H1 (cell line): ENCODE data around the gene ARHGAP42. TPM values are rescaled to one million over a fixed set of nuclear protein-coding genes. Genes with fewer than 3 reads are reported as not detected.

Source experiments
- CTCF ChIA-PET: fragments of 300-600 bp; sonication (Branson Sonifier 250); formaldehyde crosslinking; loops from one replicate; lab custom pipeline; 2021; ENCODE audit not compliant: partially characterized antibody; lab: Charles Lee
- POLR2A ChIA-PET: fragments of 300-600 bp; sonication (Branson Sonifier 250); formaldehyde crosslinking; loops from one replicate; lab custom pipeline; 2021; ENCODE audit warnings: inconsistent platforms; ENCODE audit not compliant: partially characterized antibody; lab: Charles Lee
- DNase-seq, 2 experiments: peaks; one replicate each; pipeline versions ENCODE4 v3.0.0 to v3.0.0-alpha.2; 2010 to 2022; ENCODE audit warnings: low spot score in 2 of 2, low read depth in 1 of 2, mixed read lengths in 1 of 2
- FAIRE-seq: peaks from 2 replicates; lab custom pipeline; 2011; peaks lifted over from hg19 to GRCh38; lab: Jason Lieb, UNC
- H2AFZ ChIP-seq: 2 replicates; pipeline ENCODE4 v1.8.1; 2012; ENCODE audit warnings: low read length, inconsistent platforms
- H2AK5ac ChIP-seq: 2 replicates; pipeline ENCODE4 v1.6.1; 2013; ENCODE audit warnings: low read depth, low read length
- H2BK120ac ChIP-seq: replicated peaks from 2 replicates; pipeline ENCODE3; 2013; ENCODE audit warnings: low read depth, low read length, inconsistent platforms
- H2BK12ac ChIP-seq: 2 replicates; pipeline ENCODE4 v1.6.1; 2013; ENCODE audit warnings: low read depth, low read length
- H2BK15ac ChIP-seq: 2 replicates; pipeline ENCODE4 v1.6.1; 2013; ENCODE audit warnings: low read length
- H2BK20ac ChIP-seq: 2 replicates; pipeline ENCODE4 v1.6.1; 2013; ENCODE audit warnings: low read length
- H2BK5ac ChIP-seq: 2 replicates; pipeline ENCODE4 v1.6.1; 2013; ENCODE audit warnings: low read depth, low read length
- H3K14ac ChIP-seq: 2 replicates; pipeline ENCODE4 v1.6.1; 2013; ENCODE audit warnings: inconsistent platforms; ENCODE audit not compliant: insufficient read length
- H3K18ac ChIP-seq: 2 replicates; pipeline ENCODE4 v1.6.1; 2013; ENCODE audit warnings: low read length; ENCODE audit errors: extremely low read depth
- H3K23ac ChIP-seq: 2 replicates; pipeline ENCODE4 v1.6.1; 2013; ENCODE audit warnings: inconsistent platforms; ENCODE audit not compliant: insufficient read length
- H3K23me2 ChIP-seq: 2 replicates; pipeline ENCODE4 v1.6.1; 2013; ENCODE audit warnings: low read depth, low read length
- H3K27ac ChIP-seq: 2 replicates; pipeline ENCODE4 v1.6.1; 2011; ENCODE audit warnings: low read depth, low read length, inconsistent platforms
- H3K27me3 ChIP-seq, 4 experiments: replicated peaks in 1 of 4; 1 replicate in 1 of 4; 2 replicates in 3 of 4; pipeline versions ENCODE4 v1.6.1 to v1.8.1; 2011 to 2013; ENCODE audit warnings: low read length in 3 of 4, mild to moderate bottlenecking in 3 of 4, inconsistent platforms in 2 of 4, mixed read lengths in 2 of 4, moderate library complexity in 1 of 4; ENCODE audit not compliant: control insufficient read depth in 3 of 4, insufficient read depth in 3 of 4; ENCODE audit errors: extremely low read depth in 1 of 4
- H3K36me3 ChIP-seq, 4 experiments: 2 replicates each; pipeline versions ENCODE4 v1.6.1 to v1.8.1; 2011 to 2013; ENCODE audit warnings: mild to moderate bottlenecking in 4 of 4, low read length in 3 of 4, moderate library complexity in 2 of 4, control low read depth in 1 of 4, inconsistent platforms in 1 of 4; ENCODE audit not compliant: insufficient read depth in 4 of 4, control insufficient read depth in 2 of 4
- H3K4ac ChIP-seq: replicated peaks from 2 replicates; pipeline ENCODE3; 2013; ENCODE audit warnings: low read length, low read depth, mixed read lengths, inconsistent platforms; ENCODE audit not compliant: insufficient read length
- H3K4me1 ChIP-seq, 4 experiments: replicated peaks in 1 of 4; 1 replicate in 1 of 4; 2 replicates in 3 of 4; pipeline versions ENCODE4 v1.6.1 to v1.8.1; 2011 to 2013; ENCODE audit warnings: low read length in 3 of 4, inconsistent platforms in 2 of 4, mixed read lengths in 1 of 4; ENCODE audit not compliant: insufficient read depth in 4 of 4, control insufficient read depth in 3 of 4
- H3K4me2 ChIP-seq, 2 experiments: 2 replicates each; pipeline versions ENCODE4 v1.6.1 to v1.8.1; 2011 to 2013; ENCODE audit warnings: low read depth in 2 of 2, low read length in 2 of 2, control low read depth in 1 of 2, inconsistent platforms in 1 of 2, mild to moderate bottlenecking in 1 of 2; ENCODE audit not compliant: insufficient read depth in 1 of 2
- H3K4me3 ChIP-seq, 4 experiments: fragments of 200-600, 300-600 bp in 1 of 4; sonication (generic), shearing (Covaris generic), sonication (Bioruptor Twin) in 1 of 4; 2 replicates each; pipeline versions ENCODE4 v1.5.1 to v1.8.1; 2011 to 2016; ENCODE audit warnings: low read length in 4 of 4, low read depth in 3 of 4, control low read depth in 2 of 4, inconsistent platforms in 2 of 4, mild to moderate bottlenecking in 2 of 4, mixed read lengths in 1 of 4, moderate library complexity in 1 of 4; ENCODE audit not compliant: insufficient read depth in 2 of 4; ENCODE audit errors: extremely low read depth in 1 of 4
- H3K56ac ChIP-seq: replicated peaks from 2 replicates; pipeline ENCODE3; 2013; ENCODE audit warnings: low read depth, mild to moderate bottlenecking, mixed read lengths, low read length, inconsistent platforms; ENCODE audit not compliant: insufficient read length
- H3K79me1 ChIP-seq: 2 replicates; pipeline ENCODE4 v1.6.1; 2013; ENCODE audit warnings: low read depth, low read length, control low read depth
- H3K79me2 ChIP-seq, 2 experiments: 2 replicates each; pipeline versions ENCODE4 v1.6.1 to v1.8.1; 2012 to 2013; ENCODE audit warnings: low read length in 2 of 2, mild to moderate bottlenecking in 2 of 2, inconsistent platforms in 1 of 2; ENCODE audit not compliant: insufficient read depth in 2 of 2, control insufficient read depth in 1 of 2
- H3K9ac ChIP-seq, 4 experiments: replicated peaks in 1 of 4; 1 replicate in 1 of 4; 2 replicates in 3 of 4; pipeline versions ENCODE4 v1.6.1 to v1.8.1; 2011 to 2013; ENCODE audit warnings: low read depth in 3 of 4, low read length in 3 of 4, control low read depth in 2 of 4, mild to moderate bottlenecking in 2 of 4, moderate library complexity in 2 of 4, inconsistent platforms in 1 of 4; ENCODE audit errors: extremely low read depth in 1 of 4
- H3K9me3 ChIP-seq, 2 experiments: 2 replicates each; pipeline versions ENCODE4 v1.6.1 to v1.8.1; 2012 to 2013; ENCODE audit warnings: mild to moderate bottlenecking in 2 of 2, moderate library complexity in 2 of 2, control low read depth in 1 of 2, inconsistent platforms in 1 of 2, low read depth in 1 of 2, low read length in 1 of 2, mixed read lengths in 1 of 2; ENCODE audit not compliant: insufficient read depth in 2 of 2
- H4K20me1 ChIP-seq, 2 experiments: replicated peaks in 1 of 2; 2 replicates each; pipeline versions ENCODE3 to v1.8.1; 2011 to 2013; ENCODE audit warnings: inconsistent platforms in 2 of 2, low read length in 2 of 2, mild to moderate bottlenecking in 1 of 2; ENCODE audit not compliant: insufficient read depth in 2 of 2, control insufficient read depth in 1 of 2
- H4K5ac ChIP-seq: 2 replicates; pipeline ENCODE4 v1.6.1; 2013; ENCODE audit warnings: low read length, low read depth, mixed read lengths, inconsistent platforms; ENCODE audit not compliant: insufficient read length
- H4K8ac ChIP-seq: 2 replicates; pipeline ENCODE4 v1.8.0; 2013; ENCODE audit warnings: mild to moderate bottlenecking, moderate library complexity, low read length, inconsistent platforms; ENCODE audit not compliant: insufficient read depth; ENCODE audit errors: extremely low read depth
- H4K91ac ChIP-seq: replicated peaks from 2 replicates; pipeline ENCODE3; 2013; ENCODE audit warnings: low read length, mixed read lengths, inconsistent platforms; ENCODE audit not compliant: insufficient read length
- BCL11A ChIP-seq, 2 experiments: IDR thresholded peaks; one replicate each; pipeline ENCODE4 v1.6.1; 2011; ENCODE audit warnings: low read depth in 2 of 2, low read length in 2 of 2, mild to moderate bottlenecking in 2 of 2
- CHD1 ChIP-seq: IDR thresholded peaks from 2 replicates; pipeline ENCODE4 v1.6.1; 2012; ENCODE audit warnings: low read depth, low read length, improper control_type of control experiment
- CHD2 ChIP-seq: IDR thresholded peaks from 2 replicates; pipeline ENCODE4 v1.6.1; 2012; ENCODE audit warnings: low read length, improper control_type of control experiment
- CTBP2 ChIP-seq: IDR thresholded peaks from 2 replicates; pipeline ENCODE4 v1.7.0; 2011; ENCODE audit warnings: borderline replicate concordance, mild to moderate bottlenecking, moderate library complexity, mixed read lengths, low read length; ENCODE audit not compliant: insufficient read depth, insufficient read length
- EP300 ChIP-seq, 2 experiments: IDR thresholded peaks; 1 replicate in 1 of 2; 2 replicates in 1 of 2; pipeline ENCODE4 v1.6.1; 2011 to 2012; ENCODE audit warnings: low read depth in 2 of 2, low read length in 2 of 2, mild to moderate bottlenecking in 2 of 2, borderline replicate concordance in 1 of 2, inconsistent platforms in 1 of 2, moderate library complexity in 1 of 2
- EZH2 ChIP-seq: fragments of 200-600 bp; sonication (generic); IDR thresholded peaks from 2 replicates; pipeline ENCODE4 v1.7.1; 2012; ENCODE audit warnings: low read depth, mild to moderate bottlenecking, moderate library complexity, low read length, inconsistent platforms; ENCODE audit not compliant: severe bottlenecking
- FOSL1 ChIP-seq: IDR thresholded peaks from 2 replicates; pipeline ENCODE4 v1.6.1; 2011; ENCODE audit warnings: mild to moderate bottlenecking, low read depth, low read length, moderate library complexity; ENCODE audit not compliant: insufficient read depth
- HDAC6 ChIP-seq: IDR thresholded peaks from one replicate; pipeline ENCODE4 v1.7.1; 2012; ENCODE audit warnings: low read depth, mild to moderate bottlenecking, inconsistent platforms, low read length, moderate library complexity
- KDM1A ChIP-seq: fragments of 200-600, 300-600 bp; sonication (generic); IDR thresholded peaks from 2 replicates; pipeline ENCODE4 v1.7.1; 2016; ENCODE audit warnings: mild to moderate bottlenecking, low read length, borderline replicate concordance
- NRF1 ChIP-seq: IDR thresholded peaks from 2 replicates; pipeline ENCODE4 v1.6.1; 2011; ENCODE audit warnings: mild to moderate bottlenecking, low read depth, low read length, improper control_type of control experiment
- RAD21 ChIP-seq, 2 experiments: IDR thresholded peaks in 1 of 2; conservative IDR thresholded peaks in 1 of 2; 2 replicates each; pipeline ENCODE4 v1.6.1; 2011; ENCODE audit warnings: low read depth in 2 of 2, low read length in 2 of 2, improper control_type of control experiment in 1 of 2, inconsistent platforms in 1 of 2, mild to moderate bottlenecking in 1 of 2, moderate library complexity in 1 of 2
- RFX5 ChIP-seq: IDR thresholded peaks from 2 replicates; pipeline ENCODE4 v1.6.1; 2011; ENCODE audit warnings: low read depth, low read length, improper control_type of control experiment, borderline replicate concordance
- TAF1 ChIP-seq: IDR thresholded peaks from 2 replicates; pipeline ENCODE4 v1.6.1; 2011; ENCODE audit warnings: mild to moderate bottlenecking, low read depth, low read length
- TAF7 ChIP-seq: optimal IDR thresholded peaks from 2 replicates; pipeline ENCODE3; 2011; ENCODE audit warnings: low read depth, mild to moderate bottlenecking, inconsistent platforms, low read length, moderate library complexity, borderline replicate concordance
- WGBS, 2 experiments: shearing (Covaris generic) in 1 of 2; methylation state at CpG; one replicate each; pipeline versions ENCODE4 v1.1.6 to v1.1.7; 2013 to 2015; ENCODE audit warnings: low lambda C conversion rate in 2 of 2, mixed read lengths in 2 of 2, inconsistent platforms in 1 of 2, low coverage in 1 of 2, missing lambda C conversion rate in 1 of 2; ENCODE audit not compliant: insufficient replicate concordance in 2 of 2, insufficient coverage in 1 of 2, insufficient read length in 1 of 2; ENCODE audit errors: extremely low coverage in 1 of 2, missing lambda C conversion rate in 1 of 2; 5-methylcytosine and 5-hydroxymethylcytosine counted together
- polyA plus RNA-seq, 7 experiments: library from polyadenylated mRNA; depleted of rRNA in 3 of 7; stranded (reverse) in 5 of 7; unstranded in 2 of 7; fragments of >200 nt in 5 of 7; fragments of 200-250 nt in 2 of 7; gene quantifications; 1 replicate in 5 of 7; 2 replicates in 1 of 7; 4 replicates in 1 of 7; pipeline versions ENCODE4 v1.2.1 to v1.2.3, GENCODE V29; 2011 to 2013; ENCODE audit warnings: missing spikeins in 2 of 7, mixed read lengths in 2 of 7
- total RNA-seq: library from RNA; stranded (reverse); fragmentation: NEBNext Ultra II Directional; extraction: Animal tissue kit (Norgen Biotek cat#: 25700); gene quantifications from 2 replicates; pipeline ENCODE4 v1.2.1, GENCODE V29; 2021

ARHGAP42 gene
- total and polyA plus RNA-seq, 2 of the 8 experiments (the other 6 are each of a cell fraction or from before 2014, with no cell fraction given): 22.2 to 33.5 TPM

DNA sequence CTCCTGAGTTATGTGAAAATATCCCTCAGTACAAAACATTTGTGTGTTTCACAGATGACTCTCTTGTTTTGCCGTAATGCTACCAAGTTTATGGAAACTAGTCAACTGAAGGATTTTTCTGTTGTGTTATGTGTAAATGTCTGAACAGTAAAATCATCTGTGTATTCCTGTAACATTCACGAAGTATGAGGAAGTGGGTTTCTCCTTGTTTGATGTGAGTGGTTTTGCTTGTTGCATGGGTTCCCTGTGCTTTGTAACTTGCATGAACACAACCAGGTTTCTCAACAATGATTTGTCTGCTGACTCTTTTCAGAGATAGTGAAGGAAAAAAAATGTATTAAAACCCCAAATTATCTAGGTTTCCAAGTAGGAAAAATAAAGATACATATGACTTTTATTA, 304.5 kb downstream of the ARHGAP42 start:
- Histone ChIP-seq H2AFZ (no peak overlapping the region), H3K4ac (no peak overlapping the region), H3K23ac (no peak overlapping the region), H2BK15ac (no peak overlapping the region), H3K18ac (no peak overlapping the region), H4K20me1 (no peaks in the 10 kb centered on the region), H3K9me3 (no peaks in the 10 kb centered on the region), H3K36me3 (no peaks in the 10 kb centered on the region; a peak in 1 of 8 replicates), H2BK5ac (no peak overlapping the region), H3K14ac (no peak overlapping the region), H3K79me1 (no peaks in the 10 kb centered on the region), H3K27ac (no peak overlapping the region), H4K5ac (no peak overlapping the region), H4K8ac (no peak overlapping the region), H2BK120ac (no peak overlapping the region), H3K56ac (no peak overlapping the region), H3K23me2 (no peaks in the 10 kb centered on the region), H3K4me2 (no peak overlapping the region), H3K9ac (no peak overlapping the region), H3K79me2 (no peaks in the 10 kb centered on the region), H2BK12ac (no peak overlapping the region), H3K4me1 (no peaks in the 10 kb centered on the region), H3K4me3 (no peak overlapping the region), H4K91ac (no peak overlapping the region), H2BK20ac (no peak overlapping the region), H3K27me3 (no peaks in the 10 kb centered on the region), H2AK5ac (no peak overlapping the region)
- TF ChIP-seq RAD21 (IDR thresholded peaks at IDR 0.05 in 1 of 2, conservative IDR thresholded peaks at IDR 0.05 in 1 of 2; ENCODE audit: low read depth in 2 of 2, low read length in 2 of 2) (no peak), CHD1 (no peak), KDM1A (no peak), HDAC6 (no peak), TAF7 (no peak), EP300 (IDR thresholded peaks at IDR 0.05; ENCODE audit: borderline replicate concordance in 1 of 2, low read depth in 2 of 2, low read length in 2 of 2) (no peak), NRF1 (no peak), CHD2 (no peak), EZH2 (no peak), BCL11A (IDR thresholded peaks at IDR 0.05; ENCODE audit: low read depth in 2 of 2, low read length in 2 of 2) (no peak), TAF1 (no peak), CTBP2 (no peak), FOSL1 (no peak), RFX5 (no peak)
- CTCF ChIA-PET: interaction anchor here (1.3 to 1.6 kb wide), 3 partner anchors 11 to 22 kb away, joined by 3 to 4 read pairs (median 3); no protein-coding TSS in a partner anchor
- 95% methylated on average over 2 of the region's 2 CpGs; no CpG with 5 or more reads in 1 of the 2 experiments for WGBS, 2 experiments
- FAIRE-seq (no peak), DNase-seq (no peak)
- POLR2A ChIA-PET: no interaction called here
